GM23248 (cell line): ENCODE measurements around the gene KIDINS220.

Experiments
- EZH2 ChIP-seq: fragments of 200-600 bp; sonication (generic); IDR thresholded peaks from 2 replicates; pipeline ENCODE4 v1.6.1; 2018; ENCODE audit warnings: antibody characterized with exemption, mild to moderate bottlenecking; ENCODE audit not compliant: insufficient read depth, poor library complexity, severe bottlenecking
- EZH2phosphoT487 ChIP-seq: fragments of 200-600 bp; sonication (generic); IDR thresholded peaks from 2 replicates; pipeline ENCODE4 v1.6.1; 2018; ENCODE audit warnings: antibody characterized with exemption, moderate library complexity, mild to moderate bottlenecking, low read depth; ENCODE audit not compliant: insufficient read depth

DNA sequence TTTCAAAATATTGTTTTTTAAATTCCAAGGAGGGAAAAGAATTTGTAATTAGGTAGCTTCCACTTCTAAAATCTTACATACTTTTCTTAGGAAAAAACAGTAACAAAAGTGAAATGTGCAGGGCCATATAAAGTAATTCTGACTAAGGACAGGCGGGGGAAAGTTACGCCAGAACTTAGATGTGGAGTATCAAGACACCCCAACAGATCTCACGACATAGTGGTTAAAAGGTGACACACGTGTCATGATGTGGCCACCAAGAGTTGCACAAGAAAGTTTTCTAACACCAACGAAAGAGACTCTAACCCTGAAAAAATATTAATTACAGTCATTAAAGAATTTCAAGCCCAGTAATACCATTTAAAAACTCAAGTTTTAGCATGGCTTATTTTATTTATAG is 51.0 kb downstream of the KIDINS220 start:
- no peak for TF ChIP-seq EZH2phosphoT487
- TF ChIP-seq EZH2: no peak
